Ishikawa (cell line): ENCODE measurements around the gene MITF.
A peak's percentile ranks its signal among the peaks of the same experiment; 100 is the strongest.

Experiments
- CEBPB ChIP-seq: IDR thresholded peaks from 2 replicates; pipeline ENCODE4 v1.6.1; 2012
- CREB1 ChIP-seq: IDR thresholded peaks from 2 replicates; pipeline ENCODE4 v1.6.1; 2012; ENCODE audit warnings: low read depth
- EGR1 ChIP-seq: IDR thresholded peaks from 2 replicates; pipeline ENCODE4 v1.6.1; 2012
- EP300 ChIP-seq: IDR thresholded peaks from 2 replicates; pipeline ENCODE4 v1.6.1; 2012; ENCODE audit warnings: borderline replicate concordance
- FOXM1 ChIP-seq: IDR thresholded peaks from 2 replicates; pipeline ENCODE4 v1.6.1; 2012; ENCODE audit warnings: low read depth, borderline replicate concordance
- NFIC ChIP-seq: IDR thresholded peaks from 2 replicates; pipeline ENCODE4 v1.6.1; 2012
- RAD21 ChIP-seq: IDR thresholded peaks from 2 replicates; pipeline ENCODE4 v1.6.1; 2012; ENCODE audit warnings: low read depth
- TAF1 ChIP-seq: IDR thresholded peaks from 2 replicates; pipeline ENCODE4 v1.6.1; 2012; ENCODE audit warnings: low read depth, mild to moderate bottlenecking
- TCF12 ChIP-seq: IDR thresholded peaks from 2 replicates; pipeline ENCODE4 v1.6.1; 2012; ENCODE audit warnings: low read depth
- TEAD4 ChIP-seq: IDR thresholded peaks from 2 replicates; pipeline ENCODE4 v1.6.1; 2012
- YY1 ChIP-seq: IDR thresholded peaks from 2 replicates; pipeline ENCODE4 v1.6.1; 2012; ENCODE audit warnings: low read depth
- ZBTB7A ChIP-seq: IDR thresholded peaks from 2 replicates; pipeline ENCODE4 v1.6.1; 2012; ENCODE audit warnings: low read depth
- TF ChIP-seq, protein P1 (sequence below): IDR thresholded peaks from 2 replicates; pipeline ENCODE4 v1.6.1; 2012
- TF ChIP-seq, protein P2 (sequence below): IDR thresholded peaks from 2 replicates; pipeline ENCODE4 v1.6.1; 2012; ENCODE audit warnings: low read depth, mild to moderate bottlenecking
- TF ChIP-seq, protein P3 (sequence below): IDR thresholded peaks from 2 replicates; pipeline ENCODE4 v1.6.1; 2012

The MITF gene

DNA sequence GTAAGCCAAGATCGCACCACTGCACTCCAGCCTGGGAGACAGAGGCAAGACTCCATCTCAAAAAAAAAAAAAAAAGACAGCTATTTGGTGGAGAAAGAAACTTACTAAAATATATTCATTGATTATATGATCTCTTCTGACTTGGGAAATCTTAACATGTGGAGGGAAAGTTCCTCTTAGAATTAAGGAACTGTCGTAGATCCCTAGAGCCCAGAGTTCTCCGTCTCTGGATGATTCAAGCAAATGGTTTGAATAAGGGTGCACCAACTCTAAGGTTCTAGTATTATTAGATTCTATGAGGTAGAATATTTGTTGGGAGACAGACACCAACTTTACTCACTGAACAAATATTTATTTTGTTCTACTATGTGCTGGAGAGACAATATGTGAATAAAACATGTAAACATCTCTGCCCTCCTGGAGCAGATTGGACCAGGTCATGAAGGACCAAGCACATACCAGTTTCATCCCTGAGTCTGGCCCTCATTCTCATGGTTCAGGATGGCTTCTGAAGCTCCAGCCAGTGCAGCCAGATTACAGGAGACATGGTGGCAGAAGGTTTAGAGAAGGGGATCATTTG, 129.7 kb downstream of the MITF start:
- no peak for TF ChIP-seq YY1

DNA sequence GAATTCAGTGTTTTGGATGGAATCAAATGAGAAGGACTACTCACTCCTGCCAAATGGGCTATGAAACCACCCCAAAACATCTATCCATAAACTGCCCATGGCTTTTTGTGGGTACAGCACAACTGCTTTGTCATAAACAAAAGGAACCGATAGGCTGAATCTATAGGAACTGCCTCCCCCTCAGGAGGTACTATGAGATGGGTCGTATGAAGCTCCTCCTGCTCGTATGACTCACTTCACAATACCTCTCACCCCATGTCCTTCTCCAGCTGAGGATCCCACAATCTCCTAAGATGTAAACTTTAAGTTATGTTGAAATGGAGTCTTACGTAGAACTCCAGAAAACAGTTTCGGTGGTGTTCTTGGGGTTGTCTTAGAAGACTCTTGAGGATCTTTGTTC, 130.4 kb downstream of the MITF start:
- TF ChIP-seq TCF12 = no peak
- TF ChIP-seq TEAD4 = no peak
- no peak for TF ChIP-seq FOXM1
- TF ChIP-seq, protein P1, sequence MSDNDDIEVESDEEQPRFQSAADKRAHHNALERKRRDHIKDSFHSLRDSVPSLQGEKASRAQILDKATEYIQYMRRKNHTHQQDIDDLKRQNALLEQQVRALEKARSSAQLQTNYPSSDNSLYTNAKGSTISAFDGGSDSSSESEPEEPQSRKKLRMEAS = no peak
- no peak for TF ChIP-seq NFIC

DNA sequence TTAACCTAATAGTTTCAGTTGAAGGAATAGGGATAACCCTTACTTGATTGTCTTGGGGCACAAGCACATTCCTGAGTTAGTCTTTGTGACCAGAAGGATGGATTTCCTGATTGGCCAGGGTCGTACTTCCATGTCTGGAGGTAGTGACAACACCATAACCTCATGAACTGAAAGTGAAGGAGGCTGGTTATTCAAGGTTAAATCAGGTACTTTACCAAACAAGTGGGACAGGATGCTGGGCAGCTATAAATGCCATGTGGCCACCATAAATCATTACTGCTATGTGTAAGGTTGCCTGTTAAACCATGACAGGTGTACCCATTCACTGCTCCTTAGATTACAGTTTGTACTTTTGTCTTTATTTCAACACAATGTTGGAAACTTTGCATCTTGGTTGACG, 132.0 kb downstream of the MITF start:
- TF ChIP-seq FOXM1 = no peak
- TF ChIP-seq, protein P2, sequence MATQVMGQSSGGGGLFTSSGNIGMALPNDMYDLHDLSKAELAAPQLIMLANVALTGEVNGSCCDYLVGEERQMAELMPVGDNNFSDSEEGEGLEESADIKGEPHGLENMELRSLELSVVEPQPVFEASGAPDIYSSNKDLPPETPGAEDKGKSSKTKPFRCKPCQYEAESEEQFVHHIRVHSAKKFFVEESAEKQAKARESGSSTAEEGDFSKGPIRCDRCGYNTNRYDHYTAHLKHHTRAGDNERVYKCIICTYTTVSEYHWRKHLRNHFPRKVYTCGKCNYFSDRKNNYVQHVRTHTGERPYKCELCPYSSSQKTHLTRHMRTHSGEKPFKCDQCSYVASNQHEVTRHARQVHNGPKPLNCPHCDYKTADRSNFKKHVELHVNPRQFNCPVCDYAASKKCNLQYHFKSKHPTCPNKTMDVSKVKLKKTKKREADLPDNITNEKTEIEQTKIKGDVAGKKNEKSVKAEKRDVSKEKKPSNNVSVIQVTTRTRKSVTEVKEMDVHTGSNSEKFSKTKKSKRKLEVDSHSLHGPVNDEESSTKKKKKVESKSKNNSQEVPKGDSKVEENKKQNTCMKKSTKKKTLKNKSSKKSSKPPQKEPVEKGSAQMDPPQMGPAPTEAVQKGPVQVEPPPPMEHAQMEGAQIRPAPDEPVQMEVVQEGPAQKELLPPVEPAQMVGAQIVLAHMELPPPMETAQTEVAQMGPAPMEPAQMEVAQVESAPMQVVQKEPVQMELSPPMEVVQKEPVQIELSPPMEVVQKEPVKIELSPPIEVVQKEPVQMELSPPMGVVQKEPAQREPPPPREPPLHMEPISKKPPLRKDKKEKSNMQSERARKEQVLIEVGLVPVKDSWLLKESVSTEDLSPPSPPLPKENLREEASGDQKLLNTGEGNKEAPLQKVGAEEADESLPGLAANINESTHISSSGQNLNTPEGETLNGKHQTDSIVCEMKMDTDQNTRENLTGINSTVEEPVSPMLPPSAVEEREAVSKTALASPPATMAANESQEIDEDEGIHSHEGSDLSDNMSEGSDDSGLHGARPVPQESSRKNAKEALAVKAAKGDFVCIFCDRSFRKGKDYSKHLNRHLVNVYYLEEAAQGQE = no peak
- no peak for TF ChIP-seq NFIC
- TF ChIP-seq, protein P3, sequence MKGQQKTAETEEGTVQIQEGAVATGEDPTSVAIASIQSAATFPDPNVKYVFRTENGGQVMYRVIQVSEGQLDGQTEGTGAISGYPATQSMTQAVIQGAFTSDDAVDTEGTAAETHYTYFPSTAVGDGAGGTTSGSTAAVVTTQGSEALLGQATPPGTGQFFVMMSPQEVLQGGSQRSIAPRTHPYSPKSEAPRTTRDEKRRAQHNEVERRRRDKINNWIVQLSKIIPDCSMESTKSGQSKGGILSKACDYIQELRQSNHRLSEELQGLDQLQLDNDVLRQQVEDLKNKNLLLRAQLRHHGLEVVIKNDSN = no peak
- TF ChIP-seq RAD21 = no peak
- TF ChIP-seq TEAD4 = peak; percentile 52; the same call in 1 of the 2 replicates
- TF ChIP-seq, protein P1 = 0 out of 2 replicates have a peak, but pooled peaks have one; percentile 45

DNA sequence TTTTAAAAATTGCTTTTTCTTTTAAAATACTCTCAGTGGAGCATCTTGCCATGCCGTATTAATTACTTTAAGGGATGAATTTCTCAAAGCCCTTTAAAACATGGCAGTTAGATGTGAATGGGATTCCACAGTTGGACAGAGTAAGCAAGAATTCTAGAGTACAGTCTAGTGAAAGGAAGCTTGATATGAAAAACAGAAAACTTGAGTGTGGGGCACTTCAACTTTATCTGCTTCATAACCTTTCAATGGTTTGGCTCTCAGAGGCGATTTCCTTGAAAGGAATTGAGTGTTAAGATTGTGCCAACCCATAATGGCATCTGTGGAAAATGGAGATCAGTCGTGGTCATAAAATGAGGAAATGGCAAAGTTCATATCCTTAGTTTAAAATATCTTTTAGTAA, 132.6 kb downstream of the MITF start:
- TF ChIP-seq TEAD4 (no peak), ZBTB7A (no peak), CREB1 (no peak), YY1 (no peak), NFIC (no peak), EP300 (no peak), RAD21 (no peak), CEBPB (no peak), TAF1 (no peak), FOXM1 (no peak), TCF12 (no peak), EGR1 (no peak)
- TF ChIP-seq, protein P3 = no peak
- TF ChIP-seq, protein P1 = no peak
- TF ChIP-seq, protein P2 = no peak

DNA sequence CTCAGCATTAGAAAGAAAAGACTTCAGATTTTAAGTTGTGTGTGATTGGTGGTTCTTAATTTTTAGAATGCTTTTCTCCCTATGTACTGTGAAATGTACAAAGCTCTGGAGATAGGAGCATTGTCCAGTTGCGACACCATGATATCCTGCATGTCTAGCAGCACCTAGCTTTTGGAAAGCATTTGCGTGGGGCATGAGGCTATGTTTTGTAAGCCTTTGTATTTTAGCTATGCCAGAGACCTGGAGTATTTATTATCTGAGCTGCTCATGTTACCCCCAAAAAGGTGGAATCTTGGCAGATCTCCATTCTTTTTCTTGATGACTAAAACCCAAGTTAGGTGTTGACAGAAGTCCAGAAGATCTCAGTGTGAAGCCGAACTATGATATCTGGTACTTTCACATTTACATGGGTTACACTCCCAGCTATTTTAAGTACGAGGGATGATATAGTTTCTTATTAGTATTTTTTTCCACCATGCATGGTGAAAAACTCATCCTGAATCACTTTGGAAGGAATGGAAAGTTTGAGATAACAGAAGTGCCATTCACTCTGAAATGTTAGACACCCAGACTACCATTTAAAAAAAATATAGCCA, 133.6 kb downstream of the MITF start:
- no peak for TF ChIP-seq NFIC
- TF ChIP-seq, protein P3 = no peak
- TF ChIP-seq FOXM1 = no peak
- TF ChIP-seq, protein P1 = no peak
- no peak for TF ChIP-seq EGR1
- TF ChIP-seq EP300 = no peak
- TF ChIP-seq, protein P2 = no peak
- no peak for TF ChIP-seq YY1
- no peak for TF ChIP-seq CEBPB
- no peak for TF ChIP-seq RAD21
- no peak for TF ChIP-seq TCF12
- no peak for TF ChIP-seq CREB1
- no peak for TF ChIP-seq TAF1
- TF ChIP-seq ZBTB7A = no peak
- TF ChIP-seq TEAD4 = no peak
